ENCODE data around the gene AKAP5. TPM values are rescaled to one million over a fixed set of nuclear protein-coding genes. Genes with fewer than 3 reads are reported as not detected.

Gene AKAP5
- total and polyA plus RNA-seq, 2 experiments from 2014 or later: 1.0 to 3.4 TPM

DNA sequence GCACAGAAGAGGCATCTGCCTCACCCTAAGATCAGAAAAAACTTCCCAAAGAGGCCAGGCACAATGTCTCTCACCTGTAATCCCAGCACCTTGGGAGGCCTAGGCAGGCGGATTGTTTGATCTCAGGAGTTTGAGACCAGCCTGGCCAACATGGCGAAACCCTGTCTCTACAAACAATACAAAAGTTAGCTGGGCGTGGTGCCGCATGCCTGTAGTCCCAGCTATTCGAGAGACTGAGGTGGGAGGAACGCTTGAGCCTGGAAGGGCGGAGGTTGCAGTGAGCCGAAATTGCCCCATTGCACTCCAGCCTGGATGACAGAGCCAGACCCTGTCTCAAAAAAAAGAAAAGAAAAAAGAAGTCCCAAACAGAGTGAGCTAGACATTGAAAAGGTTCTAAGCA lies 43.7 kb downstream of the AKAP5 start:
- no peak for TF ChIP-seq POLR2AphosphoS5 (IDR thresholded peaks at IDR 0.05; ENCODE audit: low read depth)
- TF ChIP-seq EZH2 (IDR thresholded peaks at IDR 0.05; ENCODE audit: low read depth, unreplicated experiment): no peak
- TF ChIP-seq NANOG (IDR thresholded peaks at IDR 0.05; ENCODE audit: borderline replicate concordance): no peak
- no peak for TF ChIP-seq CREB1 (CRISPR knock-in tag; IDR thresholded peaks at IDR 0.05; ENCODE audit: low read depth)
- Histone ChIP-seq H3K27me3 (ENCODE audit: insufficient read depth) (no peaks in the 10 kb centered on the region), H4K20me1 (replicated peaks; ENCODE audit: insufficient read depth) (peaks cover 21% of the 10 kb centered on the region), H3K4me1 (ENCODE audit: insufficient read depth) (peaks cover 49% of the 10 kb centered on the region), H3K36me3 (ENCODE audit: insufficient read depth) (no peaks in the 10 kb centered on the region), H3F3A (replicated peaks; ENCODE audit: low read depth) (0 out of 2 replicates have a peak, but pooled peaks cover 6% of the 10 kb centered on the region), H3K27ac (ENCODE audit: low read depth) (peak overlapping the region; percentile 11), H3K79me2 (replicated peaks; ENCODE audit: insufficient read depth) (peaks cover 89% of the 10 kb centered on the region), H3K4me2 (peak overlapping the region; percentile 59), H2AFZ (no peak overlapping the region), H3K9me2 (ENCODE audit: insufficient read depth) (no peaks in the 10 kb centered on the region), H3K4me3 (no peak overlapping the region)
- Mint-ChIP-seq H3K36me3 (ENCODE audit: low read depth) (no peaks in the 10 kb centered on the region; the same call in 2 of the 3 replicates), H3K27ac (no peak overlapping the region), H3K4me3 (no peak overlapping the region), H3K9me3 (no peaks in the 10 kb centered on the region), H3K4me1 (peaks cover 53% of the 10 kb centered on the region), H3K27me3 (ENCODE audit: insufficient read depth, low read depth, poor library complexity) (peaks cover 10% of the 10 kb centered on the region)
- DNase-seq (ENCODE audit: low spot score) (peak; percentile 53), ATAC-seq (peak; percentile 2; the same call in 2 of the 3 replicates)

- peaks cover 28% of the 10 kb centered on the region for H4K20me1 ChIP-seq (replicated peaks; ENCODE audit: insufficient read depth)
- no peak overlapping the region for H3K4me3 ChIP-seq
- peaks cover 45% of the 10 kb centered on the region for H3K4me1 Mint-ChIP-seq
- peaks cover 4% of the 10 kb centered on the region for H3K27me3 Mint-ChIP-seq (ENCODE audit: insufficient read depth, low read depth, poor library complexity)
- no peak overlapping the region for H3K27ac Mint-ChIP-seq
- no peaks in the 10 kb centered on the region; the same call in 2 of the 3 replicates for H3K9me3 Mint-ChIP-seq
- peaks cover 45% of the 10 kb centered on the region for H3K4me1 ChIP-seq (ENCODE audit: insufficient read depth)
- H3K27me3 ChIP-seq (ENCODE audit: insufficient read depth): no peaks in the 10 kb centered on the region
- no peak overlapping the region for H2AFZ ChIP-seq
- H3K4me3 Mint-ChIP-seq: no peak overlapping the region
- no peaks in the 10 kb centered on the region; the same call in 2 of the 3 replicates for H3K36me3 Mint-ChIP-seq (ENCODE audit: low read depth)
- H3F3A ChIP-seq (replicated peaks; ENCODE audit: low read depth): 0 out of 2 replicates have a peak, but pooled peaks cover 3% of the 10 kb centered on the region
- peak; percentile 46 for ATAC-seq
- H3K4me2 ChIP-seq: no peak overlapping the region
- H3K27ac ChIP-seq (ENCODE audit: low read depth): no peak overlapping the region
- H3K79me2 ChIP-seq (replicated peaks; ENCODE audit: insufficient read depth): peaks cover 100% of the 10 kb centered on the region
- no peak for TF ChIP-seq ZNF331 (CRISPR knock-in tag; IDR thresholded peaks at IDR 0.05; ENCODE audit: low read depth)
- no peak for TF ChIP-seq JUNB (IDR thresholded peaks at IDR 0.05; ENCODE audit: unreplicated experiment)
- no peak for TF ChIP-seq EZH2phosphoT487 (IDR thresholded peaks at IDR 0.05; ENCODE audit: unreplicated experiment)
- TF ChIP-seq, protein P1, sequence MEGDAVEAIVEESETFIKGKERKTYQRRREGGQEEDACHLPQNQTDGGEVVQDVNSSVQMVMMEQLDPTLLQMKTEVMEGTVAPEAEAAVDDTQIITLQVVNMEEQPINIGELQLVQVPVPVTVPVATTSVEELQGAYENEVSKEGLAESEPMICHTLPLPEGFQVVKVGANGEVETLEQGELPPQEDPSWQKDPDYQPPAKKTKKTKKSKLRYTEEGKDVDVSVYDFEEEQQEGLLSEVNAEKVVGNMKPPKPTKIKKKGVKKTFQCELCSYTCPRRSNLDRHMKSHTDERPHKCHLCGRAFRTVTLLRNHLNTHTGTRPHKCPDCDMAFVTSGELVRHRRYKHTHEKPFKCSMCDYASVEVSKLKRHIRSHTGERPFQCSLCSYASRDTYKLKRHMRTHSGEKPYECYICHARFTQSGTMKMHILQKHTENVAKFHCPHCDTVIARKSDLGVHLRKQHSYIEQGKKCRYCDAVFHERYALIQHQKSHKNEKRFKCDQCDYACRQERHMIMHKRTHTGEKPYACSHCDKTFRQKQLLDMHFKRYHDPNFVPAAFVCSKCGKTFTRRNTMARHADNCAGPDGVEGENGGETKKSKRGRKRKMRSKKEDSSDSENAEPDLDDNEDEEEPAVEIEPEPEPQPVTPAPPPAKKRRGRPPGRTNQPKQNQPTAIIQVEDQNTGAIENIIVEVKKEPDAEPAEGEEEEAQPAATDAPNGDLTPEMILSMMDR (conservative IDR thresholded peaks at IDR 0.05; ENCODE audit: low read depth in 2 of 2): peak; percentile 93 to 99
- TF ChIP-seq, protein P2, sequence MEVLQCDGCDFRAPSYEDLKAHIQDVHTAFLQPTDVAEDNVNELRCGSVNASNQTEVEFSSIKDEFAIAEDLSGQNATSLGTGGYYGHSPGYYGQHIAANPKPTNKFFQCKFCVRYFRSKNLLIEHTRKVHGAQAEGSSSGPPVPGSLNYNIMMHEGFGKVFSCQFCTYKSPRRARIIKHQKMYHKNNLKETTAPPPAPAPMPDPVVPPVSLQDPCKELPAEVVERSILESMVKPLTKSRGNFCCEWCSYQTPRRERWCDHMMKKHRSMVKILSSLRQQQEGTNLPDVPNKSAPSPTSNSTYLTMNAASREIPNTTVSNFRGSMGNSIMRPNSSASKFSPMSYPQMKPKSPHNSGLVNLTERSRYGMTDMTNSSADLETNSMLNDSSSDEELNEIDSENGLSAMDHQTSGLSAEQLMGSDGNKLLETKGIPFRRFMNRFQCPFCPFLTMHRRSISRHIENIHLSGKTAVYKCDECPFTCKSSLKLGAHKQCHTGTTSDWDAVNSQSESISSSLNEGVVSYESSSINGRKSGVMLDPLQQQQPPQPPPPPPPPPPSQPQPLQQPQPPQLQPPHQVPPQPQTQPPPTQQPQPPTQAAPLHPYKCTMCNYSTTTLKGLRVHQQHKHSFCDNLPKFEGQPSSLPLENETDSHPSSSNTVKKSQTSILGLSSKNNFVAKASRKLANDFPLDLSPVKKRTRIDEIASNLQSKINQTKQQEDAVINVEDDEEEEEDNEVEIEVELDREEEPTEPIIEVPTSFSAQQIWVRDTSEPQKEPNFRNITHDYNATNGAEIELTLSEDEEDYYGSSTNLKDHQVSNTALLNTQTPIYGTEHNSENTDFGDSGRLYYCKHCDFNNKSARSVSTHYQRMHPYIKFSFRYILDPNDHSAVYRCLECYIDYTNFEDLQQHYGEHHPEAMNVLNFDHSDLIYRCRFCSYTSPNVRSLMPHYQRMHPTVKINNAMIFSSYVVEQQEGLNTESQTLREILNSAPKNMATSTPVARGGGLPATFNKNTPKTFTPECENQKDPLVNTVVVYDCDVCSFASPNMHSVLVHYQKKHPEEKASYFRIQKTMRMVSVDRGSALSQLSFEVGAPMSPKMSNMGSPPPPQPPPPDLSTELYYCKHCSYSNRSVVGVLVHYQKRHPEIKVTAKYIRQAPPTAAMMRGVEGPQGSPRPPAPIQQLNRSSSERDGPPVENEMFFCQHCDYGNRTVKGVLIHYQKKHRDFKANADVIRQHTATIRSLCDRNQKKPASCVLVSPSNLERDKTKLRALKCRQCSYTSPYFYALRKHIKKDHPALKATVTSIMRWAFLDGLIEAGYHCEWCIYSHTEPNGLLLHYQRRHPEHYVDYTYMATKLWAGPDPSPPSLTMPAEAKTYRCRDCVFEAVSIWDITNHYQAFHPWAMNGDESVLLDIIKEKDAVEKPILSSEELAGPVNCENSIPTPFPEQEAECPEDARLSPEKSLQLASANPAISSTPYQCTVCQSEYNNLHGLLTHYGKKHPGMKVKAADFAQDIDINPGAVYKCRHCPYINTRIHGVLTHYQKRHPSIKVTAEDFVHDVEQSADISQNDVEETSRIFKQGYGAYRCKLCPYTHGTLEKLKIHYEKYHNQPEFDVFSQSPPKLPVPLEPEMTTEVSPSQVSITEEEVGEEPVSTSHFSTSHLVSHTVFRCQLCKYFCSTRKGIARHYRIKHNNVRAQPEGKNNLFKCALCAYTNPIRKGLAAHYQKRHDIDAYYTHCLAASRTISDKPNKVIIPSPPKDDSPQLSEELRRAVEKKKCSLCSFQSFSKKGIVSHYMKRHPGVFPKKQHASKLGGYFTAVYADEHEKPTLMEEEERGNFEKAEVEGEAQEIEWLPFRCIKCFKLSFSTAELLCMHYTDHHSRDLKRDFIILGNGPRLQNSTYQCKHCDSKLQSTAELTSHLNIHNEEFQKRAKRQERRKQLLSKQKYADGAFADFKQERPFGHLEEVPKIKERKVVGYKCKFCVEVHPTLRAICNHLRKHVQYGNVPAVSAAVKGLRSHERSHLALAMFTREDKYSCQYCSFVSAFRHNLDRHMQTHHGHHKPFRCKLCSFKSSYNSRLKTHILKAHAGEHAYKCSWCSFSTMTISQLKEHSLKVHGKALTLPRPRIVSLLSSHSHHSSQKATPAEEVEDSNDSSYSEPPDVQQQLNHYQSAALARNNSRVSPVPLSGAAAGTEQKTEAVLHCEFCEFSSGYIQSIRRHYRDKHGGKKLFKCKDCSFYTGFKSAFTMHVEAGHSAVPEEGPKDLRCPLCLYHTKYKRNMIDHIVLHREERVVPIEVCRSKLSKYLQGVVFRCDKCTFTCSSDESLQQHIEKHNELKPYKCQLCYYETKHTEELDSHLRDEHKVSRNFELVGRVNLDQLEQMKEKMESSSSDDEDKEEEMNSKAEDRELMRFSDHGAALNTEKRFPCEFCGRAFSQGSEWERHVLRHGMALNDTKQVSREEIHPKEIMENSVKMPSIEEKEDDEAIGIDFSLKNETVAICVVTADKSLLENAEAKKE (CRISPR knock-in tag; IDR thresholded peaks at IDR 0.05): no peak
- H3K9me2 ChIP-seq (ENCODE audit: insufficient read depth): no peaks in the 10 kb centered on the region
- no peaks in the 10 kb centered on the region for H3K36me3 ChIP-seq (ENCODE audit: insufficient read depth)
- peak; percentile 85 for DNase-seq (ENCODE audit: low spot score)
These were observed 45.7 kb downstream of the AKAP5 start for GRCh38 chr14:64510825-64511671.
